ENCODE data around the gene SLC25A12.

The SLC25A12 gene

GRCh38 chr2:171841996-171842395 lies 52.0 kb downstream of the SLC25A12 start:
- no peak for TF ChIP-seq CTCF (IDR thresholded peaks at IDR 0.05; ENCODE audit: extremely low read depth, missing control alignments)
- DNase-seq (ENCODE audit: low spot score): no peak

- no peak for TF ChIP-seq CTCF (IDR thresholded peaks at IDR 0.05; ENCODE audit: extremely low read depth, missing control alignments)
- DNase-seq (ENCODE audit: low spot score): no peak
Measured at GRCh38 chr2:171837736-171838135, 56.3 kb downstream of the SLC25A12 start.

- no peak for TF ChIP-seq CTCF (IDR thresholded peaks at IDR 0.05; ENCODE audit: extremely low read depth, missing control alignments)
- no peak for DNase-seq (ENCODE audit: low spot score)
Measured at GRCh38 chr2:171836146-171836910, 57.7 kb downstream of the SLC25A12 start.

- no peak for DNase-seq (ENCODE audit: low spot score)
Measured at GRCh38 chr2:171835386-171835785, 58.7 kb downstream of the SLC25A12 start.

GRCh38 chr2:171834286-171834685 lies 59.8 kb downstream of the SLC25A12 start:
- no peak for TF ChIP-seq CTCF (IDR thresholded peaks at IDR 0.05; ENCODE audit: extremely low read depth, missing control alignments)
- no peak for DNase-seq (ENCODE audit: low spot score)

More at GRCh38 chr2:171835386-171835785, 58.7 kb downstream of the SLC25A12 start:
- TF ChIP-seq CTCF (IDR thresholded peaks at IDR 0.05; ENCODE audit: extremely low read depth, missing control alignments): no peak

- TF ChIP-seq CTCF (IDR thresholded peaks at IDR 0.05; ENCODE audit: extremely low read depth, missing control alignments): no peak
- DNase-seq (ENCODE audit: low spot score): no peak
Measured at GRCh38 chr2:171832489-171832888, 61.6 kb downstream of the SLC25A12 start.

- TF ChIP-seq CTCF (IDR thresholded peaks at IDR 0.05; ENCODE audit: extremely low read depth, missing control alignments): no peak
- no peak for DNase-seq (ENCODE audit: low spot score)
Measured at GRCh38 chr2:171830039-171830438, 64.0 kb downstream of the SLC25A12 start.
